GM12865 (cell line): ENCODE data around the gene RABGAP1L.

Source experiments
- DNase-seq: peaks from one replicate; pipeline ENCODE4 v3.0.0; 2010; ENCODE audit warnings: low read depth
- H3K4me3 ChIP-seq: 2 replicates; pipeline ENCODE4 v1.5.1; 2011; ENCODE audit warnings: mild to moderate bottlenecking, low read depth, low read length, control low read depth
- CTCF ChIP-seq: IDR thresholded peaks from 2 replicates; pipeline ENCODE4 v1.5.1; 2011; ENCODE audit warnings: low read length, control low read depth, low read depth, inconsistent platforms; ENCODE audit not compliant: insufficient read depth; ENCODE audit errors: missing control alignments

The RABGAP1L gene

GRCh38 chr1:174217248-174217647 is 57.9 kb downstream of the RABGAP1L start:
- H3K4me3 ChIP-seq: no peak overlapping the region
- DNase-seq: no peak
- no peak for TF ChIP-seq CTCF

- TF ChIP-seq CTCF: peak; percentile 64
- DNase-seq: peak; percentile 61
Observed at GRCh38 chr1:174217787-174218574, 58.7 kb downstream of the RABGAP1L start.

GRCh38 chr1:174218983-174219382 is 59.7 kb downstream of the RABGAP1L start:
- peak overlapping the region; percentile 43 for H3K4me3 ChIP-seq
- TF ChIP-seq CTCF: no peak
- peak; percentile 21 for DNase-seq

More at GRCh38 chr1:174217787-174218574, 58.7 kb downstream of the RABGAP1L start:
- H3K4me3 ChIP-seq: no peak overlapping the region

GRCh38 chr1:174219606-174220370 is 60.5 kb downstream of the RABGAP1L start:
- DNase-seq: peak; percentile 55
- no peak for TF ChIP-seq CTCF
- peak overlapping the region; percentile 43 for H3K4me3 ChIP-seq

- TF ChIP-seq CTCF: no peak
- no peak overlapping the region for H3K4me3 ChIP-seq
- no peak for DNase-seq
Observed at GRCh38 chr1:174221681-174222080, 62.4 kb downstream of the RABGAP1L start.

GRCh38 chr1:174222166-174222949 is 63.0 kb downstream of the RABGAP1L start:
- peak; percentile 28 for DNase-seq
- TF ChIP-seq CTCF: no peak
- no peak overlapping the region for H3K4me3 ChIP-seq
